Hematopoietic multipotent progenitor cell treated with erythropoietin and hydrocortisone succinate and interleukin-3 and kit ligand, for 17 days (in vitro differentiated cells): ENCODE data around the gene UBA6.
"Not testable (repeated sequence)": the region's sequence is repeated elsewhere in the genome, so short reads cannot be mapped to it uniquely, and the experiment has no call there.

Source experiments
- DNase-seq: peaks from one replicate; pipeline ENCODE4 v3.0.0-alpha.2; 2015; ENCODE audit warnings: low spot score

UBA6 gene

DNA sequence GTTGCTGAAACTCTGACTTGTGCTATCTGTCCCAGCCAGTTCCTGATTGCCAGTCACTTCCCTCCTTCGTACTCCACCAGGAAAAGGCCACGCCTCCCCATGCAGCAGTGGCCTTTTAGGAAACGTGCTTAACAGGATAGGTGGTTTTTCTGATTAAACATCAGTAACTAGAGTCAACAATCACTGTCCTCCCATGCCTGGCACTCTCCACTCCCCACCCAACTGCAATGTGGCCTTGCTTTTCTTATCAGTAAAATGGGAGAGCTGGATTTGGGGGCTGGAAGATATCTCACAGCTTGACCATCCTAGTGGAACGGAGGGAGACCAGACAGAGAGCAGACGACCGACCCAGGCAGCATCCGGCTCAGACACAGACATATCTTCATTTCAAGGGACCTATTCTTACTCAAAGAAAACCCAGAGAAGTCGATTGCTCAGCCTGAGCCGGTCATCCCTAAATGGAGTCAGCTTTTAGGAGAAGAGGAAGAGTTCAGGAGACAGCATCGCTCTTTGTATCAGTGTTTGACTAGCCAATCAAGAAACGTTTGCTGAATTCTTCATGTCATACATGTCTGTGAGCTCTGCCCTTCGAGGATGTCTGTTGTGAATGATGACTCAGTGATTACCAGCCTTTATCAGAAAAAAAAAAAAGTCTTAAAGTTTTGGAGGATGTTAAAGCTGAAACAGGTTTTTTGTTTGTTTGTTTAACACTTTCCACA lies 12.7 kb upstream of the UBA6 start:
- no peak for DNase-seq

DNA sequence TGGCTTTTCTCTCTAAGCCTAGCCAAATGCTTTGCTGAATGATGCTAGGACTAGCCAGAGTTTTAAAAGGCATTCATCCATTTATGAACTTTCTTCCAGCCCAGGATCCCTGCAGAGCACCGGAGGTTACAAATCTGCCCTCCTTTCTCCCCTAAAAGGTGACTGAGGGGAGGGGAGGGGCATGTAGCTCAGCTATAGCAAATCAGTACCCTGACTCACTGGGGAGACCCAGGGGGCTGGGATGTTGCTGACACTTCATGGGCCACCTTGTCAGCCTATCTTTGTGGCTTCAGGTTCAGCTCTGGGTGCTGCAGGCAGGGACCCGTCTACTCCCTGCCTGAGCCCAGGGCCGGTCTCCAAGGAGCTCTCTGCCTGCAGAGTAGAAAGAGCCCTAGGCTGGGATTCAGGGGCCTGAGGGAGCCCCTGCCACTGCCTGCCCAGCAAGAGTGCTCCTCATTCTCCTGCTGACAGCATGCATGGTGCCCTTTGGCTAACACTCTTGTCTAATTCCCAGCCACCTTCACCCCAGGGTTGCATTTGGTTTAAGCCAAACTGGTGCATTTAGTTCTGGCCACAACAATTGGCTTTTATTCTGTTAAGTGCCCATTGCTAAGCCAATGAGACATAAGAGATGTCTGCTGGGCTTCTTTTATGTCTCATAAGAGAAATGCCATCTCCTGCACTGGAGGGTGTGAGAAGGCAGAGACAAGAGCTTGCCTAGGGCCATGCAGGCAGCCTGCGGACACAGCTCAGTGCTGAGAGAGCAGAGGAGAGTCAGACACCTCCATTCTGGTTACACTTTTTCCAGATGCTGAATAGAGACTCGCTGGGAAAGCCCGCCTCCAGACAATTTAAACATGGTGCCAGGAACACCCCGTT lies 11.9 kb upstream of the UBA6 start:
- DNase-seq, result no peak

DNA sequence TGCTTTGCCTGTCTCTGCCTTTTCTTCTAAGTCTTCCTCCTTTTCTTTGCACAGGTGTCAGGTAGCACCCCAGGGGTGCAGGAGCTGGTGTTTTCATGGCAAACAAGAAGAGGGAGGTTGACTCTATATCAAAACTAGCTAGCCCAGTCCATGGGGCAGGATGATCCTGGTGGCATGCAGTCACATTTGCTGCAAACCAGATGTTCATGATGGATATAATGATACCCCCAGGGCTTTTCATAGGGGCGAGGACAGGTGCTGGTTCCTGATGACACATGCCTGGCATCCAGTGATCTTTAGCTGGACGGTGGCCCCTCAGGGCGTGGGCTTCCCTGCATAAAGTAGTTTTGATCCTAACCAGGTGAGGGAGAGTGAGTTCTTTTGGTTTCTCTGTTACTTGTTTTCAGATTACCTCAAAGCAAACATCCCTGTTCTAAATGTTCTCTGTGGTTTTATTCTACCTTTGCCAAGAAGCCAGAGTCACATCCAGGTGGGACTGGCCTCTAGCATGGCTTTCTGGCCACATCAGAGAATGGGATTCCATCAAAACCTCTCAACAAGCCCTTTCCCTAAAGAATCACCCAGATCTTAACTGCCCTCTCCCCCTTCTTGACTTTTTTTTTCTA lies 11.2 kb upstream of the UBA6 start:
- no peak for DNase-seq

DNA sequence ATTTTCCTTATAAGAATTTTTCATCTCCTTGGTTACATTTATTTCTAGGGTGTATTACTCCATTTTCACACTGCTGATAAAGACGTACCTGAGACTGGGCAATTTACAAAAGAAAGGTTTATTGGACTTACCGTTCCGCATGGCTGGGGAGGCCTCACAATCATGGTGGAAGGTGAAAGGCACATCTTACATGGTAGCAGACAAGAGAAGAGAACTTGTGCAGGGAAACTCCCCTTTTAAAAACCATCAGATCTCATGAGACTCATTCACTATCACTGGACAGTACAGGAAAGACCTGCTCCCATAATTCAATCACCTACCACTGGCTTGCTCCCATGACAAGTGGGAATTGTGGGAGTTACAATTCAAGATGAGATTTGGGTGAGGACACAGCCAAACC lies 5.7 kb upstream of the UBA6 start:
- DNase-seq, result not testable (repeated sequence)

DNA sequence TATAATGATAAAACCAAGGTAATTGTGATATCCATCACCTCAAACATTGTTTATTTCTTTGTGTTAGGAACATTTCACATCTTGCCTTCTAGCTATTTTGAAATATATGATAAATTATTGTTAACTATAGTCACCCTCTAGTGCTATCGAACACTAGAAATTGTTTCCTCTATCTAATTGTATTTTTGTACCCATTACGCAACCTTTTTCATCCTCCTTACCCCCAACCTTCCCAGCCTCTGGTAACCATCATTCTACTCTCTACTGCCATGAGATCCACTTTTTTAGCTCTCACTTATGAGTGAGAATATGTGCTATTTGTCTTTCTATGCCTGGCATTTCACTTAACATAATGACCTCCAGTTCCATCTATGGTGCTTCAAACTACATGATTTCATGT lies 3.9 kb upstream of the UBA6 start:
- DNase-seq, result no peak

DNA sequence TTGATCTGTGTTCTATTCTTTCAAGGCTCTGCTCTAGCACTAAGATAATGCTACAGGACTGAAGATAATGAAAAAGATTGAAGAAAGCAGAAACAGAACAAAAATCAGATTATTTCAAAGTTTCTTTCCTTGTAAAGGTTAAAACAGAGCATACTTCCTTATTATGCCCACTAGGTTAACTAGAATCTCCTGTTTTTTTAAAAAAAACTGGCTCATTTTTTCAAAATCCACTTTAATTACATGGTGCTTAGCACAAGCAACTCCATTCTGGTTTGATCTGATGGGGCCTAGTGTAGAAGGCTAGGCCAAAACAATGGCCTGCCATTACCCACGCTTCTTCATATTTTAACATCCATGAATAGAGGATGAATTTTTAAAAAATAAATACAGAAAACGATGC lies 1.2 kb upstream of the UBA6 start:
- no peak for DNase-seq

DNA sequence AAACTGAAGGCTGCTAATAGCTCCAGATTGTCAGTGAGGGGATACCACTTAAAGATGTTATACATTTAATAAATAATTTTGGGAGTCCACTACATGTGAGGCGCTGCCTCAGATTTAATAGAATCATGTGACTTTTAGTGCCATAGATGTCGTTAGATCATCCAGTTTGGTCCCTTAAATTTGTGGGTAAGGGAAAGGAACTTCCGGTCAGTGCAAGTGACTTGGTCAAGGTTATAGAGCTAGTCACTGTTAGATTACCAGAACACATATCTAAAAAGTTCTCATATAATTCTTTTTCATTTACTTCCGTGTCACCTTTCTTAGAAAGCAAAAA lies 529 bp upstream of the UBA6 start:
- no peak for DNase-seq

DNA sequence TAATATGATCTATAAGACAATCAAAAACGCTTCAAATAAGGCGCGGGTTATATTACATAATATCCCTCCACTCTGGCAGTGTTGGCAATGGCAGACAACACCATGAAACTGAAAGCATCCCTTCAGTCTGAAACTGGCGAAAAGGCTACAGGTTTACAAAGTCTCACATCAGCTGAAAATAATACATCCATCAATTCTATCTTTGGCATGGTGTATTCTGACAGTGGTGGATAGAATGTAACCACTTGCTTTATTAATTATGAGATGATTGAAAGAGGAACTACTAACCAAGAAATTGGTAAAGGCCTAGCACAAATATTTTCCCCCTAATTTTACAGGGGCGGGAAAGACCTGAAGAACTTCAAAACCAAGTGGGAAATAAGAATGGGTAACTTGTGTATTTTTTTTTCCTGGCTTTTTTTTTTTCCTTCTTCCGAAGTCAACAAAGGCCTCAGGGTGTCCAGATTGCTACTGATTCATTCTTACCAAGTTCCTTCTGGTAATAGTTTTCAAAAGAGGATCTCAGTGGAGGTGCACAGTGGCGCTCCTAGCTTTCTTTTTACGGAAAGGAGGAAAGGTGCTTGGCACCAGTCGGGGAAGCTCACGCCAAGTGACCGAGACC lies 728 bp downstream of the UBA6 start:
- DNase-seq, result no peak

DNA sequence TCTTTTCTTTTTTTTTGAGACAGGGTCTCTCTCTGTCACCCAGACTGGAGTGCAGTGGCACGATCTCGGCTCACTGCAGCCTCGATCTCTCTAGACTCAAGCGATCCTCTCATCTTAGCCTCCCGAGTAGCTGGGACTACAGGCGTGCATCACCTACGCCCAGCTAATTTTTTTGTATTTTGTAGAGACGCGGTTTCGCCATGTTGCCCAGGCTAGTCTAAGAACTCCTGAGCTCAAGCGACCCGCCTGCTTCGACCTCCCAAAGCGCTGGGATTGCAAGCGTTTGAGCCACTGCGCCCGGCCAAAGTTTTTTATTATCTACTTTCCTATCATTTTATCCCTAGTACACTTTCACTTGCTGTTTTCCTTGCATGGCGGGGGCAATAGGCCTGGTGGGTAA lies 1.4 kb downstream of the UBA6 start:
- no peak for DNase-seq

DNA sequence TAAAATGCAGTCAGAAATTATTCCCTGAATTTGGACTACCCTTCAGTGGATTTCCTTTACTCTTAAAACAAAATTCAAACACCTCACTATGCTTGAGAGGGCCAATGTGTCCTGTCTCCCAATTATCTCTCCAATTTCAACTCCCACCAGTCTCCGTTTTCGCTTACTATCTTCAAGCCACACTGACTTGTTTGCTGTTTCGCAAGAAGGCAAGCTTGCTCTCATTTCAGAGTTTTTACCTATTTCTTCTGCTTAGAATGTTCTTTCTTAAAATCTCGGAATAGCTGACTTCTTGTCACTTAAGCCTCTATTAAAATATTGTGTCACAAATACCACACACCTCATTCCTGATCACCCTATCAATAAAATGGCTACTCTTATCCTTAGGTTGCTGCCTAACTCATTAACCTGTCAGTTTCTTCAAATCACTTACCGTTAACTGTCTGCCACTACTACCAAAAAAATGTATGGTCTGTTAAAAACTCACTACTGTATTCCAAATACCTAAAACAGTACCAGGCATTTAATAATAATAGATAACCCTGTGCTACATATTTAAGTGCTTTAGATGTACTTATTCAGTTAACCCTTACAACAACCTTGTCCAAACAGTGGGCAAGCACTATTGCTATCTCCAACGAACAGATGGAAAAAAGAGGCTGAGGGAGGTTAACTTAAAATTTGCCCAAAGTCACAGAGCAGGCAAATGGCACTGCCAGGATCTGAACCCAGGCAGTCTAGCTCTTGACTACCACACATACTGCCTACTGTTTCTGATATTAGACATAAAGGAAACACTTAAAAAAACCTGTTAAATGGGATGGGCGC lies 2.9 kb downstream of the UBA6 start:
- no peak for DNase-seq

DNA sequence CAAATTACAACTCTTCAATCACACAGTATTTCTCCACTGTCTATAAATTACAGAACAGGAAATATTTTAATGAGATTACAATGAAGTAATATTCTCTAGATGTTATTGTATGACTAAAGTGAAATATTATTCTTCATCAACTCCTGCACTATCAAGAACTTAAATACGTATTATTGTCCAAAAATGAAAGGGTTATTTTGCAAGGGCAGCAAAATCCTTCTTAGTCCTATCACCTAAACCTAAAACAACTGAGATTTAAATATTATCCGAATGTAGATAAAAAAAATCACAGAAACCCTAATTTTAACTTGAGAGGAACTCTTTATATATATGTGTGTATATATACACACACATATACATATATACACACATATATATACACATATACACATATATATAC lies 4.9 kb downstream of the UBA6 start:
- DNase-seq, result no peak

DNA sequence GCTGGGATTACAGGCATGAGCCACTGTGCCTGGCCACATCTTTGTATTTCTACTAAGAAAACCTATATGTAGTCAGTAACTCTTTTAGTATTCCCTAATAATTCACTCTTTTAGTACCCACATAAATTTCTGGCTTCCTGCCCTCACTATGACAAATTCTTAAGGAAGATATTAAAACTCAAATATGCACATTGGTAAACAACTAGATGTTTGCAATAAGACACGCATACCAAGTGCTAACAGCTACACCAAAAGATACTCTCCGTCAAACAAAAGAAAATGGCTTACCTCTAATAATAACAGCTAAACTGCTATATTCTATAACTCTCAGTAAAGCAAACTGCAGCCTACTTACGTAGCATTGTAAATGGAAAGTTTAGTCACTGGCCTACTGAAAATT lies 6.3 kb downstream of the UBA6 start:
- DNase-seq, result no peak

DNA sequence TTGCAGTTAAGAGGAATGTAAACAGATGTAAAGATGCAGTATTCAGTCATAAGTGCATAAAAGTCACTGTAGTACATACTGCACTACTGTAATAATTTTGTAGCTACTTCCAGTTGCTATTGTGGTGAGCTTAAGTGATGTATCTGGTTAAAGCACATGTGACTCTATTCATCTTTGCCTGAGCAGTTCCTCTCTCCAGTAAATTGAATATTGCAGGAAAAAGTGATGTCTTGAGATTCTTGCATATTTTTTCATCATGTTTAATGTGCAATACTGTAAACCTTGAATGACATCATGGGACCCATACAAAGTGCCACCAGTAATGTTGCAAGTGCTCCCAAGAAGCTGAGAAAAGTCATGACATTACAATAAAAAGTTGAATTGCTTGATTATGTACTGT lies 9.6 kb downstream of the UBA6 start:
- DNase-seq, result no peak

DNA sequence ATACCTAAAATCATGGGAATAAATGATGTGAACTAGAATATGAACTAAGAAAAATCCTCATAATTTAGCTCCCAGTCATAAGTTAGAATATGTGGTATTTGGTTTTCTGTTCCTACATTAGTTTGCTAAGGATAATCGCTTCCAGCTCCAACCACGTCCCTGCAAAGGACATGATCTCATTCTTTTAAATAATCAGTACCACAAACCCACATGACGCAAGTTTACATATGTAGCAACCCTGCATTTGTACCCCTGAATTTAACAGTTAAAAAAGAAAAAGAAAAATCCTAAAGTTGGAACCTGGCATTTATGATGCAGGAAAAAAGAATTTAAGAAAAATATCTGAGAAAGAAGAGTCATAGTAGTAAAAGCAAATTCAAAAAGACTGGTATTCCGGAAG lies 13.3 kb downstream of the UBA6 start:
- DNase-seq, result no peak

DNA sequence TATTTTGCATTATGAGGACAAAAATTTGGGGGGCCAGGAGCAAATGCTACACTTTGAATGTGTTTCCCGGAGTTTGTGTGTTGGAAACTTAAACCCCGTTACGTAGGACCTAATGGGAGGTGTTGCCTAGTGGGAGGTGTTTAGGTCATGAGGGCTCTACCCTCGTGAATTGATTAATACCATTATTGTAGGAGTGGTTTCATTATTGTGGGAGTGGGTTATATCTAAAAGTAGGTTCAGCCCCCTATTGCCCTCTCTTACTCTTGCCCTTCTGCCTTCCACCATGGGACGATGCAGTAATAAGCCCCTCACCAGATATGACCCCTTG lies 15.5 kb downstream of the UBA6 start:
- DNase-seq, result no peak

DNA sequence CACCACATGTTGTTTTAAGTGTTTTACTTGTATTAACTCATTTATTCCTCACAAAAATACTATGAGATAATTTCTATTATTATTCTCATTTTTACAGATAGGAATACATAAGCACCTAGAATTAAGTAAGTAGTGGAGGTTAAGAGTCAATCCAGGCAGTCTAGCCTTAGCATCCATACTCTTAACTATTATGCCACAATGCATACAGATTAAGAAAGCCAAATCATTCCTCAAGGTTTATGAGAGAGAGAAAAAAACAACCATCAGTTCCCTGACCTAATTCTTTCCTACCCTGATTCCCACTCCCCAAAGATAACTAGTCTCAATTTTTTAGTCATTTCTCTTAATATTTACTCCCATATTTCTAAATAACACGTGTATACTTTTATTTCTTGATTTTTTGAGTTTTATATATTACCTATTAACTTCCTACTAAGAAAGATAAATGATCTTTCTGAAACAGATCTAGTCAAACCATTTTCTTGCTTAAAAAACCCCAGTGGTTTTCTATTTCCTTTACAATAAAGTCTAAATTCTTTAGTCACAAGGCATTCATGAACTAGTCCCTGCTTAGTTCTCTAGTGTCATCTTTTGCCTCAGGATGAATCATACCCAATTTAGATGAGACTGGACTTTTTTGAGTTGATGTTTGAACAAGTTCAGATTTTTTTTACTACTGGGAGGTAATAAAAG lies 16.0 kb downstream of the UBA6 start:
- no peak for DNase-seq

DNA sequence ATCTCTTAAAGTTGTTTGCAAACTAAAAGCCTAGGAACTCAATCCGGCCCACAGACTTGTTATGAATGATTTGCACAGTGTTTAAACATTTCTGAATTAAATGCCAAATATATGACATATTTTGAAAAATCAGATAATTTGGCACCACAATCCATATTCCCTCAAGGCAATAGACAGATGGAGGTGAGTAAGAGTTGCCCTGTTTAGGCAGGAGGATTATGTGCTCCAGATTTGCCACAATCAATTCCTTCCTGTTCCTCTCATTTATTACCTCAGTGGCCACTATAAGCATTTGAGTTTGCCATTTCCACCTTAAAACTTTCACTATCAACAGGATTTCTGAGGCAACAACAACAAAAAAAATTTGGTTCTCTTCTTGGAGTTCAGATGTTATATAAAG lies 18.7 kb downstream of the UBA6 start:
- DNase-seq, result no peak

DNA sequence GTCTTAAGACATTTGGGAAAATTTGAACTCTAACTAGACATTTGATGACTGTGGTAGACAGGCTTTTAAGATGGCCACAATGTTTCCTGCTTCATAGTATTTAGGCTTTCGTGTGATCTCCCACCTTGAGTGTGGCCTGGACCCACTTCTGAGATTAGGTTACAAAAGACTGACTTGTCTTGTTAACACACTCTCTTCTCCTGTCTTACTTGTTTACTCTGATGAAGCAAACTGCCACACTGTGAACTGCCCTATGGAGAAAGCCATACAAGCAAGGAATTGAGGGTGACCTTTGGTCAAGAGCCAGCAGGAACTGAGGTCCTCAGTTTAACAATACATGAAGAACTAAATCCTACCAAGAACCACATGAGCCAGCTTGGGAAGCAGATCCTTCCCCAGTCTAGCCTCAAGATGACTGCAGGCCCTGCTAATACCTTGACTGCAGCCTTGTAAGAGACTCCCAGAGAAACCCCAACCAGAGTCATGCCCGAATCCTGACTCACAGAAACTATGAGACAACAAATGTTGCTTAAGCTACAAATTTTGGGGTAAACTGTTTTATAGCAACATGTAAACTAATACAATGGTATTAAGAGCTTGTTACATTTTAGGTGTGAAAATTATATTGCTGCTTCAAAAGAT lies 20.3 kb downstream of the UBA6 start:
- no peak for DNase-seq

DNA sequence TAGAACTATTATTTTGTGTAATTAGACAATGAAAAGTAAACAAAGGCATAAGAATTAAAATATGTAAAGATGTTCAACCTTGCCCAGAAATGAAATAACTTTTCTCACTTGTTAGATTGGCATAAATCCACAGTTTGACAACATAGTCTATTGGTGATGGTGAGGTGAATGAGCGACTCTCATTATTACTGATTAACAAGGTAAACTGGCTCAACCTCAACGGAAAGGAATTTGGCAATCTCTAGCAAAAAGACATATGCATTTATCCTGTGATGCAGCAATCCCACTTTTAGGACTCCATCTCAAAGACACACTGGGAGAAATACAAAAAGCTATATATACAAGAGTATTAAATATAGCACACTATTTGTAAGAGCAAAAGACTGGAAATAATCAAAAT lies 22.3 kb downstream of the UBA6 start:
- no peak for DNase-seq

DNA sequence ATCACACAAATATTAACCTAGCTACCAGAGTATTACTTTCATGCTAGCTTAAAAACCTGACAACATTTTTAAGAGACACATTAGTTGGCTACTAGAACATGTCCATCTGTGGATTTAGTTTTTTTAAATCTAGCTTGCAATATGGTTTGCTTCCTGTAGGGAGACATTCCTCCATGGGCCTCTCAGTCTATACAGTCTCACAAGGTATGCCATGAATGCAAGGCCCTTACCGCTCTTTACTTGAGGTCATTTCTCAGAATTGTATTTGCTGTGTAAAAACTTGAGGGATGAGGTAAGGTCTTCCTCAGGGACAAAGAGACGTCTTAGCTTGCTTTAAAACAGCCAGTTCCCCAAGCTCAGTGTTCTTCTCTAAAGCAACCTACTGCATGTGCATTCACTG lies 26.9 kb downstream of the UBA6 start:
- DNase-seq, result no peak

DNA sequence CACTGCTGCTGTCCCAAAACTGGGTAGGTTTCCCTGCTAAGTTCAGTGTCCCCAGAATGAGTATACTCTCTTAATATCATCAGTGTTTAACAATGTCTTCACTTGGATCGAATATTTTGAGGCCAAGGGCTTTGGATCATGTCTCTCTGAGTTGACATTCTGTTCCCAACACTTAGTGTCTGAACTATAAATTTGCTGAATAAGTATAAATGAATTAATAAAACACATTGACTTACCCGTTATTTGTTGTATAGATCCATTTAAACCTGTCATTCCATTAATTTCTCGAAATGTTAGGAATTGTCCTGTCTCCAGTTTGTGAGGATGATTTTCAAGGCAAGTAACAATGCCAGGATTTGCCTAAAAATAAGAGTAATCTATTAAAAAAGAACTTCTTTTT lies 32.6 kb downstream of the UBA6 start:
- DNase-seq, result no peak
